Measurements from ENCODE around the gene CADPS.

DNA sequence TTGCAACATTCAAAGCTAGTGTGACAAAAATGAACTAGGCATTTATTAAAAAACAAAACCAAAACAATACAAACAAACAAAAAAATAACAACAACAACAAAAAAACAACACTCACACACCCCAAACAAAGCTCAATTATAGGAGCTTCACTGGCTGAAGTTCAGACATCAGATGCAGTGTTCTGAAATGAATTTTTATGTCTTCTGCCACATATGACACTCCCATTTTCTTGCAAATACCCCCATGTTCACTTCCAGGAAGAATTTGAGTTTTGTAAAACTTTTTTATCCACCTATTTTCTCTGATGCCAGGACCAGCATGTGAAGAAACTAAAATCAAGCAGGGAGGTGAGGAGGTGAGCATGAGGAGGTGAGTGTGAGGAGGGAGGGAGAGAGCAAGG lies 113.9 kb downstream of the CADPS start:
- TF ChIP-seq, protein P1, sequence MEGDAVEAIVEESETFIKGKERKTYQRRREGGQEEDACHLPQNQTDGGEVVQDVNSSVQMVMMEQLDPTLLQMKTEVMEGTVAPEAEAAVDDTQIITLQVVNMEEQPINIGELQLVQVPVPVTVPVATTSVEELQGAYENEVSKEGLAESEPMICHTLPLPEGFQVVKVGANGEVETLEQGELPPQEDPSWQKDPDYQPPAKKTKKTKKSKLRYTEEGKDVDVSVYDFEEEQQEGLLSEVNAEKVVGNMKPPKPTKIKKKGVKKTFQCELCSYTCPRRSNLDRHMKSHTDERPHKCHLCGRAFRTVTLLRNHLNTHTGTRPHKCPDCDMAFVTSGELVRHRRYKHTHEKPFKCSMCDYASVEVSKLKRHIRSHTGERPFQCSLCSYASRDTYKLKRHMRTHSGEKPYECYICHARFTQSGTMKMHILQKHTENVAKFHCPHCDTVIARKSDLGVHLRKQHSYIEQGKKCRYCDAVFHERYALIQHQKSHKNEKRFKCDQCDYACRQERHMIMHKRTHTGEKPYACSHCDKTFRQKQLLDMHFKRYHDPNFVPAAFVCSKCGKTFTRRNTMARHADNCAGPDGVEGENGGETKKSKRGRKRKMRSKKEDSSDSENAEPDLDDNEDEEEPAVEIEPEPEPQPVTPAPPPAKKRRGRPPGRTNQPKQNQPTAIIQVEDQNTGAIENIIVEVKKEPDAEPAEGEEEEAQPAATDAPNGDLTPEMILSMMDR (IDR thresholded peaks at IDR 0.05; ENCODE audit: insufficient read depth, low read length), result no peak
- TF ChIP-seq, protein P2, sequence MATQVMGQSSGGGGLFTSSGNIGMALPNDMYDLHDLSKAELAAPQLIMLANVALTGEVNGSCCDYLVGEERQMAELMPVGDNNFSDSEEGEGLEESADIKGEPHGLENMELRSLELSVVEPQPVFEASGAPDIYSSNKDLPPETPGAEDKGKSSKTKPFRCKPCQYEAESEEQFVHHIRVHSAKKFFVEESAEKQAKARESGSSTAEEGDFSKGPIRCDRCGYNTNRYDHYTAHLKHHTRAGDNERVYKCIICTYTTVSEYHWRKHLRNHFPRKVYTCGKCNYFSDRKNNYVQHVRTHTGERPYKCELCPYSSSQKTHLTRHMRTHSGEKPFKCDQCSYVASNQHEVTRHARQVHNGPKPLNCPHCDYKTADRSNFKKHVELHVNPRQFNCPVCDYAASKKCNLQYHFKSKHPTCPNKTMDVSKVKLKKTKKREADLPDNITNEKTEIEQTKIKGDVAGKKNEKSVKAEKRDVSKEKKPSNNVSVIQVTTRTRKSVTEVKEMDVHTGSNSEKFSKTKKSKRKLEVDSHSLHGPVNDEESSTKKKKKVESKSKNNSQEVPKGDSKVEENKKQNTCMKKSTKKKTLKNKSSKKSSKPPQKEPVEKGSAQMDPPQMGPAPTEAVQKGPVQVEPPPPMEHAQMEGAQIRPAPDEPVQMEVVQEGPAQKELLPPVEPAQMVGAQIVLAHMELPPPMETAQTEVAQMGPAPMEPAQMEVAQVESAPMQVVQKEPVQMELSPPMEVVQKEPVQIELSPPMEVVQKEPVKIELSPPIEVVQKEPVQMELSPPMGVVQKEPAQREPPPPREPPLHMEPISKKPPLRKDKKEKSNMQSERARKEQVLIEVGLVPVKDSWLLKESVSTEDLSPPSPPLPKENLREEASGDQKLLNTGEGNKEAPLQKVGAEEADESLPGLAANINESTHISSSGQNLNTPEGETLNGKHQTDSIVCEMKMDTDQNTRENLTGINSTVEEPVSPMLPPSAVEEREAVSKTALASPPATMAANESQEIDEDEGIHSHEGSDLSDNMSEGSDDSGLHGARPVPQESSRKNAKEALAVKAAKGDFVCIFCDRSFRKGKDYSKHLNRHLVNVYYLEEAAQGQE (IDR thresholded peaks at IDR 0.05; ENCODE audit: insufficient replicate concordance, low read depth), result no peak
- TF ChIP-seq GABPA (IDR thresholded peaks at IDR 0.05; ENCODE audit: low read depth), result no peak
